ENCODE measurements around the gene MAGI2. TPM values are rescaled to one million over a fixed set of nuclear protein-coding genes. Genes with fewer than 3 reads are reported as not detected.
A peak's percentile ranks its signal among the peaks of the same experiment; 100 is the strongest.

The MAGI2 gene
- polyA plus RNA-seq, 1 experiment = 0.81 TPM

- POLR2A ChIA-PET = interaction anchor here (0.6 to 0.7 kb wide), 3 partner anchors 15 to 415 kb away, joined by 4 to 16 read pairs (median 5); no protein-coding TSS in a partner anchor
Measured at GRCh38 chr7:78473021-78473420, 980.4 kb downstream of the MAGI2 start.

GRCh38 chr7:78472519-78472918, 980.9 kb downstream of the MAGI2 start:
- ChIA-PET CTCF (interaction anchor here (0.7 kb wide), 1 partner anchor 159 kb away, joined by 3 read pairs; no protein-coding TSS in a partner anchor), POLR2A (interaction anchor here (0.6 kb wide), 2 partner anchors 15 to 415 kb away, joined by 4 to 16 read pairs; no protein-coding TSS in a partner anchor)
- peak; percentile 82 for DNase-seq (ENCODE audit: low read depth)
- TF ChIP-seq CTCF (IDR thresholded peaks at IDR 0.05; ENCODE audit: insufficient read depth, low read depth, low read length) = no peak
- Histone ChIP-seq H3K36me3 (ENCODE audit: control insufficient read depth, insufficient read depth, low read length) (no peaks in the 10 kb centered on the region), H3K4me3 (ENCODE audit: low read depth, low read length) (no peak overlapping the region), H3K27me3 (ENCODE audit: control insufficient read depth, insufficient read depth, low read length) (no peaks in the 10 kb centered on the region)

More at GRCh38 chr7:78473021-78473420, 980.4 kb downstream of the MAGI2 start:
- Histone ChIP-seq H3K36me3 (ENCODE audit: control insufficient read depth, insufficient read depth, low read length) (no peaks in the 10 kb centered on the region), H3K27me3 (ENCODE audit: control insufficient read depth, insufficient read depth, low read length) (no peaks in the 10 kb centered on the region), H3K4me3 (ENCODE audit: low read depth, low read length) (no peak overlapping the region)
- TF ChIP-seq CTCF (IDR thresholded peaks at IDR 0.05; ENCODE audit: insufficient read depth, low read depth, low read length) = no peak
- no peak for DNase-seq (ENCODE audit: low read depth)
- CTCF ChIA-PET = no interaction called here

GRCh38 chr7:78465894-78466293, 987.6 kb downstream of the MAGI2 start:
- no peak for DNase-seq (ENCODE audit: low read depth)
- CTCF ChIA-PET = no interaction called here
- Histone ChIP-seq H3K36me3 (ENCODE audit: control insufficient read depth, insufficient read depth, low read length) (no peaks in the 10 kb centered on the region), H3K4me3 (ENCODE audit: low read depth, low read length) (no peak overlapping the region), H3K27me3 (ENCODE audit: control insufficient read depth, insufficient read depth, low read length) (no peaks in the 10 kb centered on the region)
- POLR2A ChIA-PET = no interaction called here
- no peak for TF ChIP-seq CTCF (IDR thresholded peaks at IDR 0.05; ENCODE audit: insufficient read depth, low read depth, low read length)

- TF ChIP-seq CTCF (IDR thresholded peaks at IDR 0.05; ENCODE audit: insufficient read depth, low read depth, low read length) = no peak
- ChIA-PET POLR2A (no interaction called here), CTCF (no interaction called here)
- H3K4me3 ChIP-seq (ENCODE audit: low read depth, low read length) = no peak overlapping the region
- no peaks in the 10 kb centered on the region for H3K36me3 ChIP-seq (ENCODE audit: control insufficient read depth, insufficient read depth, low read length)
- DNase-seq (ENCODE audit: low read depth) = no peak
- H3K27me3 ChIP-seq (ENCODE audit: control insufficient read depth, insufficient read depth, low read length) = no peaks in the 10 kb centered on the region
Measured at GRCh38 chr7:78463039-78463438, 990.4 kb downstream of the MAGI2 start.

- POLR2A ChIA-PET = no interaction called here
- Histone ChIP-seq H3K27me3 (ENCODE audit: control insufficient read depth, insufficient read depth, low read length) (no peaks in the 10 kb centered on the region), H3K36me3 (ENCODE audit: control insufficient read depth, insufficient read depth, low read length) (no peaks in the 10 kb centered on the region), H3K4me3 (ENCODE audit: low read depth, low read length) (no peak overlapping the region)
- TF ChIP-seq CTCF (IDR thresholded peaks at IDR 0.05; ENCODE audit: insufficient read depth, low read depth, low read length) = no peak
- no peak for DNase-seq (ENCODE audit: low read depth)
- CTCF ChIA-PET = no interaction called here
Measured at GRCh38 chr7:78450706-78451105, 1002.8 kb downstream of the MAGI2 start.

All from BJ (cell line).